Measurements from ENCODE around the gene MKX.
A peak's percentile ranks its signal among the peaks of the same experiment; 100 is the strongest.

MKX gene, protein sequence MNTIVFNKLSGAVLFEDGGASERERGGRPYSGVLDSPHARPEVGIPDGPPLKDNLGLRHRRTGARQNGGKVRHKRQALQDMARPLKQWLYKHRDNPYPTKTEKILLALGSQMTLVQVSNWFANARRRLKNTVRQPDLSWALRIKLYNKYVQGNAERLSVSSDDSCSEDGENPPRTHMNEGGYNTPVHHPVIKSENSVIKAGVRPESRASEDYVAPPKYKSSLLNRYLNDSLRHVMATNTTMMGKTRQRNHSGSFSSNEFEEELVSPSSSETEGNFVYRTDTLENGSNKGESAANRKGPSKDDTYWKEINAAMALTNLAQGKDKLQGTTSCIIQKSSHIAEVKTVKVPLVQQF

GRCh38 chr10:27745732-27746396, at the start of gene MKX:
TSS of gene MKX (minus strand) at chr10:27745819. CDS start at chr10:27743415, 2,404 bp downstream.
- peaks cover 35% of the 10 kb centered on the region for H3K4me1 ChIP-seq (ENCODE audit: control insufficient read depth, insufficient read depth, low read length)
- peaks cover 71% of the 10 kb centered on the region for H3K27me3 ChIP-seq (ENCODE audit: control insufficient read depth, insufficient read depth, low read length)
- no peaks in the 10 kb centered on the region for H3K36me3 ChIP-seq (ENCODE audit: control insufficient read depth, insufficient read depth, low read length)
- H3K9ac ChIP-seq (ENCODE audit: low read length), result no peak within 1 kb of the TSS
- no peaks in the 10 kb centered on the region for H3K9me3 ChIP-seq (ENCODE audit: control insufficient read depth, low read length)
- peak within 1 kb of the TSS; percentile 63 for H3K4me3 ChIP-seq (ENCODE audit: low read length)

- no peaks in the 10 kb centered on the region for H3K36me3 ChIP-seq (ENCODE audit: control insufficient read depth, insufficient read depth, low read length)
- no peak overlapping the region for H3K4me3 ChIP-seq (ENCODE audit: low read length)
Observed at GRCh38 chr10:27794157-27794556, 48.5 kb upstream of the MKX start.

DNA sequence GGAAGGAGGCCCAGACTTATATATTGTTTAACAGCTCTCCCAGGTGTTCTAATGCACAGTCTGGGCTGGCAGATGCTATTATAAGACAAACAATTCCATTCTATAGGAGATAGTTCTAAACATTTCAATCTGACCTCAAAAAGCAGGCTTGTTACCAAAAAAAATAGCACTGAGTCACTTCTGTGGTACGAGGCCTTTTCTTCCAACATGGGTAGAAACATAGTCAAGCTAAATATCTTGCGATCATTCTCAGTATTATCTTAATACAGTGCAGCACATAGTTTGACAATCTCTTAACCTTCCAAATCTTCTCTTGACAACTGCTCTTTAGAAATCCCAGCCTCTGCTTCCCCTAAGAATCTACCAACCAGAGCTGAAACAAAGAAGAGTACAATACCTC, 46.6 kb upstream of the MKX start:
- H3K9ac ChIP-seq (ENCODE audit: low read length), result no peak overlapping the region
- no peaks in the 10 kb centered on the region for H3K36me3 ChIP-seq (ENCODE audit: control insufficient read depth, insufficient read depth, low read length)
- H3K4me3 ChIP-seq (ENCODE audit: low read length), result no peak overlapping the region
- H3K4me1 ChIP-seq (ENCODE audit: control insufficient read depth, insufficient read depth, low read length), result no peaks in the 10 kb centered on the region
- H3K27me3 ChIP-seq (ENCODE audit: control insufficient read depth, insufficient read depth, low read length), result no peaks in the 10 kb centered on the region
- H3K9me3 ChIP-seq (ENCODE audit: control insufficient read depth, low read length), result no peaks in the 10 kb centered on the region

More at GRCh38 chr10:27794157-27794556, 48.5 kb upstream of the MKX start:
- Histone ChIP-seq H3K9ac (ENCODE audit: low read length) (no peak overlapping the region), H3K4me1 (ENCODE audit: control insufficient read depth, insufficient read depth, low read length) (no peaks in the 10 kb centered on the region), H3K27me3 (ENCODE audit: control insufficient read depth, insufficient read depth, low read length) (no peaks in the 10 kb centered on the region), H3K9me3 (ENCODE audit: control insufficient read depth, low read length) (no peaks in the 10 kb centered on the region)

DNA sequence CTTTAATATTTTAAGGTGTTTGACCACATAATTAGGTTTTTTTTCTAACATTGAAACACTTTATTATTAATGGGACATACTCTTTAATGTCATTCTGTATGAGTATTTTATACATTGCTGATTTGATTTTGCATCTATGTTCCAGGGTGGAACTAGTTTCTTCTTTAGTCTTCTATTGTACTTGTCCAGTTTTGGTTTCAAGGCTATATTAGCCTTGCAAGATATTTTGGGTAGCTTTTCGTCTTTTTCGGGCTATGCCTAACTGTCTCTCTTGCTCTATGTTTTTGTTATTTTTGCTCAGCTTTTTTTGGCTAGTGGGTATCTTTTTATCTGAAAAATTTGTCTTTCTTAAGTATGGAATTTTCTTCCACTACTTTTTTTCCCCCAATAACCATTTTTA, 38.7 kb upstream of the MKX start:
- Histone ChIP-seq H3K9me3 (ENCODE audit: control insufficient read depth, low read length) (no peaks in the 10 kb centered on the region), H3K36me3 (ENCODE audit: control insufficient read depth, insufficient read depth, low read length) (no peaks in the 10 kb centered on the region), H3K27me3 (ENCODE audit: control insufficient read depth, insufficient read depth, low read length) (no peaks in the 10 kb centered on the region), H3K9ac (ENCODE audit: low read length) (no peak overlapping the region), H3K4me3 (ENCODE audit: low read length) (no peak overlapping the region), H3K4me1 (ENCODE audit: control insufficient read depth, insufficient read depth, low read length) (no peaks in the 10 kb centered on the region)

- Histone ChIP-seq H3K9me3 (ENCODE audit: control insufficient read depth, low read length) (no peaks in the 10 kb centered on the region), H3K4me3 (ENCODE audit: low read length) (no peak overlapping the region), H3K4me1 (ENCODE audit: control insufficient read depth, insufficient read depth, low read length) (no peaks in the 10 kb centered on the region), H3K36me3 (ENCODE audit: control insufficient read depth, insufficient read depth, low read length) (no peaks in the 10 kb centered on the region), H3K9ac (ENCODE audit: low read length) (no peak overlapping the region), H3K27me3 (ENCODE audit: control insufficient read depth, insufficient read depth, low read length) (no peaks in the 10 kb centered on the region)
Observed at GRCh38 chr10:27783660-27784059, 38.0 kb upstream of the MKX start.

- H3K4me1 ChIP-seq (ENCODE audit: control insufficient read depth, insufficient read depth, low read length), result no peaks in the 10 kb centered on the region
- no peaks in the 10 kb centered on the region for H3K9me3 ChIP-seq (ENCODE audit: control insufficient read depth, low read length)
- H3K27me3 ChIP-seq (ENCODE audit: control insufficient read depth, insufficient read depth, low read length), result no peaks in the 10 kb centered on the region
- H3K9ac ChIP-seq (ENCODE audit: low read length), result no peak overlapping the region
- no peak overlapping the region for H3K4me3 ChIP-seq (ENCODE audit: low read length)
- H3K36me3 ChIP-seq (ENCODE audit: control insufficient read depth, insufficient read depth, low read length), result no peaks in the 10 kb centered on the region
Observed at GRCh38 chr10:27779462-27780015, 33.9 kb upstream of the MKX start.

- Histone ChIP-seq H3K9me3 (ENCODE audit: control insufficient read depth, low read length) (no peaks in the 10 kb centered on the region), H3K27me3 (ENCODE audit: control insufficient read depth, insufficient read depth, low read length) (no peaks in the 10 kb centered on the region), H3K9ac (ENCODE audit: low read length) (no peak overlapping the region), H3K4me1 (ENCODE audit: control insufficient read depth, insufficient read depth, low read length) (no peaks in the 10 kb centered on the region), H3K36me3 (ENCODE audit: control insufficient read depth, insufficient read depth, low read length) (no peaks in the 10 kb centered on the region), H3K4me3 (ENCODE audit: low read length) (no peak overlapping the region)
Observed at GRCh38 chr10:27774831-27775230, 29.2 kb upstream of the MKX start.

GRCh38 chr10:27771231-27771630, 25.6 kb upstream of the MKX start:
- Histone ChIP-seq H3K4me3 (ENCODE audit: low read length) (no peak overlapping the region), H3K36me3 (ENCODE audit: control insufficient read depth, insufficient read depth, low read length) (no peaks in the 10 kb centered on the region), H3K9me3 (ENCODE audit: control insufficient read depth, low read length) (no peaks in the 10 kb centered on the region), H3K4me1 (ENCODE audit: control insufficient read depth, insufficient read depth, low read length) (no peaks in the 10 kb centered on the region), H3K9ac (ENCODE audit: low read length) (no peak overlapping the region), H3K27me3 (ENCODE audit: control insufficient read depth, insufficient read depth, low read length) (no peaks in the 10 kb centered on the region)

DNA sequence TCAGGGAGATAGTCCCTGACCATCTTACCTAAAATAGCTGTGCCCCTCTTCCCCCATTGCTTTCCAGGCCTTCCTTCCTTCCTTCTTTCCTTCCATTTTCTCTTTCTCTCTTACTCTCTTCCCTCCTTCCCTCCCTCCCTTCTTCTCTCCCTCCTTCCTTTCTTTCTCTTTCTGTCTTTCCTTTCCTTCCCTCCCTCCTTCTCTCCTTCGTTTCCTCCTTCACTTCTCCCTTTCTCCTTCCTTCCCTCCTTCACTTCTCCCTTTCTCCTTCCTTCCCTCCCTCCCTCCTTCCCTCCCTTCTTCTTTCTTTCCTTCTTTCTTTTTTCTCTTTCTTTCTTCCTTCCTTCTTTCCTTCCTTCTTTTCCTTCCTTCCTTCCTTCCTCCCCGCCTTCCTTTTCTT, 24.6 kb upstream of the MKX start:
- Histone ChIP-seq H3K4me1 (ENCODE audit: control insufficient read depth, insufficient read depth, low read length) (no peaks in the 10 kb centered on the region), H3K27me3 (ENCODE audit: control insufficient read depth, insufficient read depth, low read length) (no peaks in the 10 kb centered on the region), H3K4me3 (ENCODE audit: low read length) (no peak overlapping the region), H3K9ac (ENCODE audit: low read length) (no peak overlapping the region), H3K36me3 (ENCODE audit: control insufficient read depth, insufficient read depth, low read length) (no peaks in the 10 kb centered on the region), H3K9me3 (ENCODE audit: control insufficient read depth, low read length) (no peaks in the 10 kb centered on the region)

- Histone ChIP-seq H3K4me3 (ENCODE audit: low read length) (no peak overlapping the region), H3K27me3 (ENCODE audit: control insufficient read depth, insufficient read depth, low read length) (no peaks in the 10 kb centered on the region), H3K9me3 (ENCODE audit: control insufficient read depth, low read length) (no peaks in the 10 kb centered on the region), H3K36me3 (ENCODE audit: control insufficient read depth, insufficient read depth, low read length) (no peaks in the 10 kb centered on the region), H3K9ac (ENCODE audit: low read length) (no peak overlapping the region), H3K4me1 (ENCODE audit: control insufficient read depth, insufficient read depth, low read length) (no peaks in the 10 kb centered on the region)
Observed at GRCh38 chr10:27760867-27761266, 15.2 kb upstream of the MKX start.

DNA sequence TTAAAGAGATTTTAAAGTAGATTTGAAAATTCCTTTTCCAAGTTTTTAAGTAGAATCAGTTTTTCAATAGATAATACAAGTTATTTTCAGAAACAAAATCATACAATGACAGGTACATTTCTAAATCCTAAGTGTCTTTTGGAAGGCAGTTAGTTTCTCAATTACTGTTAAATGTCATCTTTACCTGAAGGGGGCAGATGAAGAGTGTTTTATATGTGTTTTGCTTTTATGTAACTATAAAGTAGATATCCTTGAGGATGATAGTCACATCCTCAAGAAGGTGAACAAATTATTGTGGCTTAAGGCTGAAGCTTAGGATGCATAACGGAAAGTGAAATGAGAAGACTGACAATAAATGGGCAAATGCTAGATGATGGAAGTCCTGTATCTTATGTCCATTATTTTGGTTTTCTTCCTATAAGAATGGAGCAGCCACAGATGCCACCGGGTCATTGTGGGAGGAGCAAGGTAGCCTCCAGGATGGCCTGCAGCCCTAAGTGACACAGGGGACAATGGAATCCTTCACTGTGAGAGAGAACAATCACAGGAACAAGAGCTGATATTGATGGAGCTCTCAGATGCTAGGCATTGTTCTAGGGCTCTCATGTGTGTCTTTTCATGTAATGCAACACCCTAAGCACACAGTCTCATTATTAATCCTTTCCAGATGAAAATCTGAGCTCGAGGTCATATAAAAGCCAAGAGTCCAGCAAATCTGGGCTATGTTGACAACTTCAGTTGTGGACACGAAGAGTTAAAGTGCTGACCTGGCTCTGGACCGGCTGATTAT, 14.1 kb upstream of the MKX start:
- Histone ChIP-seq H3K9ac (ENCODE audit: low read length) (no peak overlapping the region), H3K4me3 (ENCODE audit: low read length) (no peak overlapping the region), H3K27me3 (ENCODE audit: control insufficient read depth, insufficient read depth, low read length) (no peaks in the 10 kb centered on the region), H3K9me3 (ENCODE audit: control insufficient read depth, low read length) (no peaks in the 10 kb centered on the region), H3K4me1 (ENCODE audit: control insufficient read depth, insufficient read depth, low read length) (no peaks in the 10 kb centered on the region), H3K36me3 (ENCODE audit: control insufficient read depth, insufficient read depth, low read length) (no peaks in the 10 kb centered on the region)

Data from mucosa of stomach (tissue), 1 donor.